IPS-15b (cell line): ENCODE results near the gene TM9SF1.
A peak's percentile ranks its signal among the peaks of the same experiment; 100 is the strongest.

Source experiments
- H3K27me3 ChIP-seq: one replicate; pipeline ENCODE4 v1.6.1; 2013; ENCODE audit warnings: low read length; ENCODE audit not compliant: control insufficient read depth, insufficient read depth
- H3K36me3 ChIP-seq: one replicate; pipeline ENCODE4 v1.6.1; 2013; ENCODE audit warnings: low read length; ENCODE audit not compliant: control insufficient read depth, insufficient read depth
- H3K4me1 ChIP-seq: one replicate; pipeline ENCODE4 v1.6.1; 2013; ENCODE audit warnings: mild to moderate bottlenecking, low read length; ENCODE audit not compliant: control insufficient read depth, insufficient read depth
- H3K4me3 ChIP-seq: one replicate; pipeline ENCODE4 v1.5.1; 2013; ENCODE audit warnings: low read depth, low read length
- H3K9ac ChIP-seq: one replicate; pipeline ENCODE4 v1.6.1; 2013; ENCODE audit warnings: low read depth, mild to moderate bottlenecking, low read length
- H3K9me3 ChIP-seq: one replicate; pipeline ENCODE4 v1.6.1; 2013; ENCODE audit warnings: mild to moderate bottlenecking, low read length; ENCODE audit not compliant: control insufficient read depth, insufficient read depth

The TM9SF1 gene

GRCh38 chr14:24164518-24164991 lies 30.7 kb downstream of the TM9SF1 start:
- Histone ChIP-seq H3K9ac (no peak overlapping the region), H3K36me3 (peaks cover 26% of the 10 kb centered on the region), H3K9me3 (no peaks in the 10 kb centered on the region), H3K4me3 (no peak overlapping the region), H3K27me3 (no peaks in the 10 kb centered on the region), H3K4me1 (peaks cover 3% of the 10 kb centered on the region)

- no peaks in the 10 kb centered on the region for H3K27me3 ChIP-seq
- H3K9ac ChIP-seq: no peak overlapping the region
- peak overlapping the region; percentile 64 for H3K4me3 ChIP-seq
- H3K9me3 ChIP-seq: no peaks in the 10 kb centered on the region
- peaks cover 3% of the 10 kb centered on the region for H3K4me1 ChIP-seq
- H3K36me3 ChIP-seq: peaks cover 37% of the 10 kb centered on the region
These were observed 33.1 kb downstream of the TM9SF1 start for GRCh38 chr14:24162093-24162492.

GRCh38 chr14:24160850-24161804 lies 34.1 kb downstream of the TM9SF1 start, which contains the start of gene IRF9:
TSS of gene IRF9 (plus strand) at chr14:24161265. CDS start at chr14:24162145, 880 bp downstream.
- Histone ChIP-seq H3K4me3 (peak within 1 kb of the TSS; percentile 64), H3K9me3 (no peaks in the 10 kb centered on the region), H3K4me1 (peaks cover 3% of the 10 kb centered on the region), H3K9ac (peak within 1 kb of the TSS; percentile 66), H3K36me3 (peaks cover 44% of the 10 kb centered on the region), H3K27me3 (no peaks in the 10 kb centered on the region)

GRCh38 chr14:24160499-24160849 lies 34.8 kb downstream of the TM9SF1 start:
- no peak overlapping the region for H3K9ac ChIP-seq
- H3K9me3 ChIP-seq: no peaks in the 10 kb centered on the region
- peaks cover 3% of the 10 kb centered on the region for H3K4me1 ChIP-seq
- no peaks in the 10 kb centered on the region for H3K27me3 ChIP-seq
- no peak overlapping the region for H3K4me3 ChIP-seq
- peaks cover 50% of the 10 kb centered on the region for H3K36me3 ChIP-seq

- Histone ChIP-seq H3K9ac (no peak overlapping the region), H3K36me3 (peaks cover 53% of the 10 kb centered on the region), H3K9me3 (no peaks in the 10 kb centered on the region), H3K4me3 (no peak overlapping the region), H3K27me3 (no peaks in the 10 kb centered on the region), H3K4me1 (peaks cover 3% of the 10 kb centered on the region)
These were observed 35.3 kb downstream of the TM9SF1 start for GRCh38 chr14:24159777-24160498.

- peaks cover 45% of the 10 kb centered on the region for H3K36me3 ChIP-seq
- no peak overlapping the region for H3K9ac ChIP-seq
- no peaks in the 10 kb centered on the region for H3K9me3 ChIP-seq
- no peaks in the 10 kb centered on the region for H3K27me3 ChIP-seq
- no peak overlapping the region for H3K4me3 ChIP-seq
- H3K4me1 ChIP-seq: peaks cover 3% of the 10 kb centered on the region
These were observed 37.9 kb downstream of the TM9SF1 start for GRCh38 chr14:24157331-24157730.

GRCh38 chr14:24156840-24157239 lies 38.4 kb downstream of the TM9SF1 start:
- Histone ChIP-seq H3K36me3 (peaks cover 49% of the 10 kb centered on the region), H3K4me3 (no peak overlapping the region), H3K9ac (no peak overlapping the region), H3K27me3 (no peaks in the 10 kb centered on the region), H3K9me3 (no peaks in the 10 kb centered on the region), H3K4me1 (peaks cover 3% of the 10 kb centered on the region)

- Histone ChIP-seq H3K4me1 (no peaks in the 10 kb centered on the region), H3K9ac (no peak overlapping the region), H3K36me3 (peaks cover 60% of the 10 kb centered on the region), H3K4me3 (no peak overlapping the region), H3K27me3 (no peaks in the 10 kb centered on the region), H3K9me3 (no peaks in the 10 kb centered on the region)
These were observed 40.1 kb downstream of the TM9SF1 start for GRCh38 chr14:24155100-24155499.

- peaks cover 3% of the 10 kb centered on the region for H3K4me1 ChIP-seq
- no peaks in the 10 kb centered on the region for H3K9me3 ChIP-seq
- H3K36me3 ChIP-seq: peaks cover 53% of the 10 kb centered on the region
- no peak overlapping the region for H3K4me3 ChIP-seq
- H3K9ac ChIP-seq: no peak overlapping the region
- no peaks in the 10 kb centered on the region for H3K27me3 ChIP-seq
These were observed 43.7 kb downstream of the TM9SF1 start for GRCh38 chr14:24151404-24152080.

GRCh38 chr14:24150993-24151392 lies 44.2 kb downstream of the TM9SF1 start:
- peaks cover 50% of the 10 kb centered on the region for H3K36me3 ChIP-seq
- H3K9me3 ChIP-seq: no peaks in the 10 kb centered on the region
- no peak overlapping the region for H3K4me3 ChIP-seq
- no peak overlapping the region for H3K9ac ChIP-seq
- H3K27me3 ChIP-seq: no peaks in the 10 kb centered on the region
- peaks cover 3% of the 10 kb centered on the region for H3K4me1 ChIP-seq

- no peaks in the 10 kb centered on the region for H3K9me3 ChIP-seq
- peaks cover 3% of the 10 kb centered on the region for H3K4me1 ChIP-seq
- peaks cover 45% of the 10 kb centered on the region for H3K36me3 ChIP-seq
- no peak overlapping the region for H3K9ac ChIP-seq
- H3K4me3 ChIP-seq: no peak overlapping the region
- H3K27me3 ChIP-seq: no peaks in the 10 kb centered on the region
These were observed 44.7 kb downstream of the TM9SF1 start for GRCh38 chr14:24150567-24150966.
